IMR-90 (cell line): ENCODE measurements around the gene SLC8A1.
"Not testable (repeated sequence)": the region's sequence is repeated elsewhere in the genome, so short reads cannot be mapped to it uniquely, and the experiment has no call there.

Source experiments
- BHLHE40 ChIP-seq: fragments of 150-350 bp; IDR thresholded peaks from 2 replicates; pipeline ENCODE4 v1.6.1; 2016; ENCODE audit warnings: mild to moderate bottlenecking, low read depth, low read length
- CEBPB ChIP-seq: IDR thresholded peaks from 2 replicates; pipeline ENCODE4 v1.6.1; 2012; ENCODE audit warnings: low read depth, low read length, improper control_type of control experiment
- CTCF ChIP-seq: conservative IDR thresholded peaks from 2 replicates; pipeline ENCODE4 v1.5.1; 2012; ENCODE audit warnings: mild to moderate bottlenecking, low read depth, low read length, improper control_type of control experiment
- ELK1 ChIP-seq: fragments of 150-350 bp; IDR thresholded peaks from 2 replicates; pipeline ENCODE4 v1.6.1; 2016; ENCODE audit warnings: low read depth, mild to moderate bottlenecking, low read length, moderate library complexity, borderline replicate concordance
- FOS ChIP-seq: fragments of 150-350 bp; IDR thresholded peaks from 2 replicates; pipeline ENCODE4 v1.6.1; 2016; ENCODE audit warnings: low read depth, low read length
- MAFK ChIP-seq: IDR thresholded peaks from 2 replicates; pipeline ENCODE4 v1.6.1; 2012; ENCODE audit warnings: low read depth, low read length, improper control_type of control experiment
- MAZ ChIP-seq: IDR thresholded peaks from 2 replicates; pipeline ENCODE4 v1.6.1; 2012; ENCODE audit warnings: low read depth, mild to moderate bottlenecking, low read length, improper control_type of control experiment, moderate library complexity, borderline replicate concordance
- MXI1 ChIP-seq: IDR thresholded peaks from 2 replicates; pipeline ENCODE4 v1.6.1; 2012; ENCODE audit warnings: low read depth, mild to moderate bottlenecking, low read length, moderate library complexity, borderline replicate concordance
- POLR2A ChIP-seq: IDR thresholded peaks from 2 replicates; pipeline ENCODE4 v1.6.1; 2012; ENCODE audit warnings: mild to moderate bottlenecking, low read depth, low read length
- RAD21 ChIP-seq: IDR thresholded peaks from 2 replicates; pipeline ENCODE4 v1.6.1; 2012; ENCODE audit warnings: low read length, improper control_type of control experiment
- RCOR1 ChIP-seq: IDR thresholded peaks from 2 replicates; pipeline ENCODE4 v1.6.1; 2012; ENCODE audit warnings: mild to moderate bottlenecking, low read length, improper control_type of control experiment; ENCODE audit not compliant: insufficient replicate concordance
- SMC3 ChIP-seq: fragments of 150-350 bp; IDR thresholded peaks from 2 replicates; pipeline ENCODE4 v1.6.1; 2016; ENCODE audit warnings: low read depth, mild to moderate bottlenecking, antibody characterized with exemption, low read length, moderate library complexity

- not testable (repeated sequence) for TF ChIP-seq RAD21, BHLHE40, CTCF, RCOR1, MXI1, MAZ, SMC3, MAFK, POLR2A, FOS, ELK1, CEBPB
Measured at GRCh38 chr2:40073336-40073735, 378.6 kb downstream of the SLC8A1 start.
